Esophagus (tissue), 2 donors: ENCODE measurements around the gene DSG2. TPM values are rescaled to one million over a fixed set of nuclear protein-coding genes. Genes with fewer than 3 reads are reported as not detected.

Experiments
- H3K27ac ChIP-seq, 2 donors: one replicate each; pipeline ENCODE4 v1.5.1; 2013; ENCODE audit warnings: low read depth in 2 of 2, mild to moderate bottlenecking in 2 of 2, inconsistent platforms in 1 of 2, low read length in 1 of 2, moderate library complexity in 1 of 2
- H3K27me3 ChIP-seq, 2 donors: one replicate each; pipeline ENCODE4 v1.6.1; 2013; ENCODE audit warnings: low read length in 2 of 2, control low read depth in 1 of 2, mild to moderate bottlenecking in 1 of 2; ENCODE audit not compliant: insufficient read depth in 2 of 2, control insufficient read depth in 1 of 2
- H3K36me3 ChIP-seq, 2 donors: one replicate each; pipeline ENCODE4 v1.6.1; 2013; ENCODE audit warnings: low read length in 1 of 2; ENCODE audit not compliant: control insufficient read depth in 2 of 2, insufficient read depth in 2 of 2
- H3K4me1 ChIP-seq, 2 donors: one replicate each; pipeline ENCODE4 v1.6.1; 2013; ENCODE audit warnings: low read length in 1 of 2; ENCODE audit not compliant: control insufficient read depth in 2 of 2, insufficient read depth in 2 of 2
- H3K4me3 ChIP-seq, 2 donors: one replicate each; pipeline ENCODE4 v1.5.1; 2013; ENCODE audit warnings: low read length in 2 of 2, mild to moderate bottlenecking in 2 of 2, low read depth in 1 of 2, moderate library complexity in 1 of 2
- H3K9me3 ChIP-seq, 2 donors: one replicate each; pipeline ENCODE4 v1.6.1; 2013; ENCODE audit warnings: mild to moderate bottlenecking in 2 of 2, low read depth in 1 of 2, low read length in 1 of 2, moderate library complexity in 1 of 2; ENCODE audit not compliant: control insufficient read depth in 2 of 2, insufficient read depth in 1 of 2
- WGBS, 2 donors: extraction: QIAGEN DNeasy Blood & Tissue Kit; methylation state at CpG; one replicate each; pipeline ENCODE4 v1.1.7; 2013; 5-methylcytosine and 5-hydroxymethylcytosine counted together
- polyA plus RNA-seq, 2 donors: library from polyadenylated mRNA; stranded (reverse); fragments of 200-250 nt; gene quantifications; one replicate each; pipeline ENCODE4 v1.2.3, GENCODE V29; 2013
- donor health status: healthy with polysubstance abuse.
- donor health status: Bipolar disorder and iron deficiency.

The DSG2 gene
- polyA plus RNA-seq, 2 donors, result 3.2 to 5.8 TPM

DNA sequence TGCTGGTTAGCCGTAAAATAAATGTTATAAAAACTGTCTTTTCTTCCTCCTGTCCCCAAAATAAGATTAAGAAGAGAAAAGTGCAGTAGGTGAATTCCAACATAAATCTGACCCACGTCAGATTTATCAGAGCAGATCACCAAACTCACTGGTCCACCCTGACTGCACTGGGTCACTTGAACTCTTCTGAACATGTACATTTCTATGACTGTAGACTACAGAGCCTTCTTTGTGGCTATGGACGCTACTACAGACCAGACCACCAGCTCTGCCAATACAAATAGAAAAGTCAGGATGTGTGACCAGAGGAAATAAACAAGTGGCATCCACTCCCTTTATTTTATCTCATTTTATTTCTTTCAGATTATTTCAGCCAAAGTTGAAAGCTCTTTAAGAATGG lies 11.6 kb downstream of the DSG2 start:
- Histone ChIP-seq H3K27ac (peak overlapping the region; percentile 60 to 73), H3K9me3 (no peaks in the 10 kb centered on the region), H3K36me3 (no peaks in the 10 kb centered on the region), H3K27me3 (no peaks in the 10 kb centered on the region), H3K4me1 (peaks cover 0 to 6% of the 10 kb centered on the region in 2 donors), H3K4me3 (no peak overlapping the region)
- 60 to 64% methylated on average over 3 of the region's 3 CpGs for WGBS, 2 donors

DNA sequence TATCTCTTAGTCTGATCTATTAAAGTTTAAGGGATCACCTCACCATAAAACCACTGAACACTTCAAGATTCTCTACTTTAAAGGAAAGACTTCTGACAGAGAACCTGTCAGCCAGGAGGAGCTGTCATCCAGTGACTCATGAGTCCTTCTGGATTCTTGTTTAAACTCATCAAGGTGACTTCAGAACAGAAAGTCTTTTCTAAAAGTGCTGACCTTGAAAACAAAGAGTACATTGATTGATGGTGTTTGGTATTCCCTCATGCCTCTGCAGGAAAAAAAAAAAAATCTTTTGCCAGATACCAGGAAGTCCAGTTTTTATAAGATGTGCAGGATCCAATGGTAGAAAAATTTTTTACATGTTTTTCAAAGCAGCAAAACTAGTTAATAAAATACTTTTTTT lies 12.3 kb downstream of the DSG2 start:
- H3K27me3 ChIP-seq, result no peaks in the 10 kb centered on the region
- H3K4me1 ChIP-seq, result peaks cover 0 to 6% of the 10 kb centered on the region in 2 donors
- H3K27ac ChIP-seq, result peak overlapping the region; percentile 80 to 85
- no peak overlapping the region for H3K4me3 ChIP-seq
- no peaks in the 10 kb centered on the region for H3K9me3 ChIP-seq
- H3K36me3 ChIP-seq, result no peaks in the 10 kb centered on the region

DNA sequence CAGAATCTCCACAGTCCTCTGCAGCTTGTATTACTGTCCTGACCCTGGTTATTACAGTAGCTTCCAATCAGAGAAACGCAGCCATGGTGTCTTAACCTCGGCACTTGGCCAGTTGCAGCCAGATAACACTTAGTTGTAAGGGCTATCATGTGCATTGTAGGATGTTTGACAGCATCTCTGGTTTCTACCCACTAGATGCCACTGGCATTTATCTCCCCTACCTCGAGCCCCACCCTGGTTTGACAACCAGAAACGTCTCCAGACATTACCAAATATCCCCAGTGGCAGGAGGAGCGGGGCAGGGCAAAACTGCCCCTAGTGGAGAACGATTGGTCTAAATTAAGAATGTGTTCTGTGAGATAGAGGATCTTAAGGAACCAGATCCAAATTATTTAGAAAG lies 13.1 kb downstream of the DSG2 start:
- 47 to 58% methylated on average over 6 of the region's 6 CpGs for WGBS, 2 donors
- H3K36me3 ChIP-seq, result no peaks in the 10 kb centered on the region

GRCh38 chr18:31512203-31512764 lies 14.3 kb downstream of the DSG2 start:
- Histone ChIP-seq H3K4me1 (peaks cover 0 to 6% of the 10 kb centered on the region in 2 donors), H3K27ac (peak overlapping the region; percentile 66 to 95), H3K4me3 (no peak overlapping the region), H3K36me3 (no peaks in the 10 kb centered on the region), H3K9me3 (no peaks in the 10 kb centered on the region), H3K27me3 (no peaks in the 10 kb centered on the region)
- 44 to 48% methylated on average over 6 of the region's 6 CpGs for WGBS, 2 donors

More for the DNA sequence above, 13.1 kb downstream of the DSG2 start:
- no peak overlapping the region for H3K4me3 ChIP-seq
- H3K27ac ChIP-seq, result peak overlapping the region; percentile 80 to 85
- H3K9me3 ChIP-seq, result no peaks in the 10 kb centered on the region
- no peaks in the 10 kb centered on the region for H3K27me3 ChIP-seq
- H3K4me1 ChIP-seq, result peaks cover 0 to 6% of the 10 kb centered on the region in 2 donors

- H3K27me3 ChIP-seq, result no peaks in the 10 kb centered on the region
- 49 to 55% methylated on average over 4 of the region's 4 CpGs for WGBS, 2 donors
- H3K9me3 ChIP-seq, result no peaks in the 10 kb centered on the region
- no peaks in the 10 kb centered on the region for H3K36me3 ChIP-seq
- H3K4me1 ChIP-seq, result peaks cover 0 to 6% of the 10 kb centered on the region in 2 donors
- peak overlapping the region in 1 of 2 donors; percentile 35 for H3K27ac ChIP-seq
- H3K4me3 ChIP-seq, result no peak overlapping the region
Observed at GRCh38 chr18:31513189-31513935, 15.4 kb downstream of the DSG2 start.

DNA sequence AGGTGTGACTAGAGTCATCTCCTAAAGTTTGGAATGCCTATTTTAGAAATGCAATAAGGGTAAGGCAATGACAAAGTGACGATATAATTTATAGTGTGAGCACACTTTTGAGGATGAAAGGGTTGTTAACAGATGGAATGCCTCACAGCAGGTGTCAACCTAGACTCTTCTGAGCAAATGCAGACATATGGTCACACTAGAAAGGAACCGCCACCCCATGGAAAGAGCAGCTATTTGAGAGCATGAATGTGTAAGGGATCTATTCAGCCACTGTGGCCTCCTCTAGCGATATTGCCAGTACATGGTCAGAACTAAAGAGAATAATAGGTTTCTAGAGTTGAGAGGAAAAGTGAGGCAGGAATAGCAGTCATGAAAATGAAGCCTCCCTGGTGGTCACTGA lies 18.5 kb downstream of the DSG2 start:
- no peaks in the 10 kb centered on the region for H3K9me3 ChIP-seq
- no peaks in the 10 kb centered on the region for H3K27me3 ChIP-seq
- 87 to 91% methylated on average over 3 of the region's 3 CpGs for WGBS, 2 donors
- peaks cover 0 to 2% of the 10 kb centered on the region in 2 donors for H3K4me1 ChIP-seq
- no peaks in the 10 kb centered on the region for H3K36me3 ChIP-seq
- H3K4me3 ChIP-seq, result no peak overlapping the region
- H3K27ac ChIP-seq, result no peak overlapping the region

DNA sequence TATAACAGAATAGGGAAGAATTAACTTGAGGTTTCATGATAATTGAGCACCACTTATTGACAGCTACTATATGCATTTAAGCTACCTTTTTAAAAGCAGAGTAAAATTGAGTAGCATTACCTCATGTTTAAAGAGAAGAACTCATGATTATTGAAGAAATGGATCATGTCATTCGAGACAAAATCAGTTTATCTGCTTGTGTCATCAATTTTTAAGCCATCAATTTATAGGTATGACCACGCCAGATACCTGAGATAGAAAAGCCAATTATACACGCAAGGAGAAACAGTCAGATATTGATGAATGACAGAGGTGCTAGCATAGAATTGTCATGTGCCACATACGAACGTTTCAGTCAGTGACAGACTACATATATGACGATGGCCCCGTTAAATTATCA lies 28.4 kb downstream of the DSG2 start:
- Histone ChIP-seq H3K36me3 (peaks cover 0 to 2% of the 10 kb centered on the region in 2 donors), H3K4me3 (no peak overlapping the region), H3K4me1 (no peaks in the 10 kb centered on the region), H3K9me3 (no peaks in the 10 kb centered on the region), H3K27me3 (no peaks in the 10 kb centered on the region), H3K27ac (no peak overlapping the region)
- 79 to 88% methylated on average over 7 of the region's 7 CpGs for WGBS, 2 donors

DNA sequence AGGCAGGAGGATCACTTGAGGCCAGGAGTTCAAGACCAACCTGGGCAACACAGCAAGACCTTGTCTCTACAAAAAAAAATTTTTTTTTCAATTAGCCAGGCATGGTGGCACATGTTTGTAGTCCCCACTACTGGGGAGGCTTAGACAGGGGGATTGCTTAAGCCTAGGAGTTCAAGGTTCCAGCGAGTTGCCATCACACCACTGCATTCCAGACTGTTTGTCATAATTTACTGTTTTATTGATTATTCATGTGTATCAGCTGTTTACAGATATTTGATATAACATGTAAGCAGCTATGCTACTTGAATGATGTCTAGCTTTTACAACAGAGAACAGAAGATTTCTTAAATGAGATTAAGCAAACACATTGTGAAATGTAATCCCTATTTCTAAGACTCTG lies 35.3 kb downstream of the DSG2 start:
- H3K4me3 ChIP-seq, result no peak overlapping the region
- no peaks in the 10 kb centered on the region for H3K9me3 ChIP-seq
- no peak overlapping the region for H3K27ac ChIP-seq
- WGBS, 2 donors, result 81 to 84% methylated on average over 1 of the region's 1 CpG
- no peaks in the 10 kb centered on the region for H3K27me3 ChIP-seq
- no peaks in the 10 kb centered on the region for H3K4me1 ChIP-seq
- no peaks in the 10 kb centered on the region for H3K36me3 ChIP-seq

GRCh38 chr18:31538837-31539236 lies 40.9 kb downstream of the DSG2 start:
- no peak overlapping the region for H3K27ac ChIP-seq
- no peak overlapping the region for H3K4me3 ChIP-seq
- peaks cover 0 to 7% of the 10 kb centered on the region in 2 donors for H3K36me3 ChIP-seq
- H3K27me3 ChIP-seq, result no peaks in the 10 kb centered on the region
- no peaks in the 10 kb centered on the region for H3K4me1 ChIP-seq
- H3K9me3 ChIP-seq, result no peaks in the 10 kb centered on the region
- 96 to 98% methylated on average over 3 of the region's 3 CpGs for WGBS, 2 donors

DNA sequence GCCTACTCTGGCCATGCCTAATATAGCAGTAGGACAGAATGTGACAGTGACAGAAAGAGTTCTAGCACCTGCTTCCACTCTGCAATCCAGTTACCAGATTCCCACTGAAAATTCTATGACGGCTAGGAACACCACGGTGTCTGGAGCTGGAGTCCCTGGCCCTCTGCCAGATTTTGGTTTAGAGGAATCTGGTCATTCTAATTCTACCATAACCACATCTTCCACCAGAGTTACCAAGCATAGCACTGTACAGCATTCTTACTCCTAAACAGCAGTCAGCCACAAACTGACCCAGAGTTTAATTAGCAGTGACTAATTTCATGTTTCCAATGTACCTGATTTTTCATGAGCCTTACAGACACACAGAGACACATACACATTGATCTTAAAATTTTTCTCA lies 48.5 kb downstream of the DSG2 start:
- WGBS, 2 donors, result 75 to 87% methylated on average over 2 of the region's 2 CpGs
- Histone ChIP-seq H3K27me3 (no peaks in the 10 kb centered on the region), H3K27ac (no peak overlapping the region), H3K4me3 (no peak overlapping the region), H3K9me3 (no peaks in the 10 kb centered on the region), H3K36me3 (no peaks in the 10 kb centered on the region), H3K4me1 (no peaks in the 10 kb centered on the region)
